GM23248 (cell line): ENCODE data around the gene DBF4.

ENCODE experiments used
- EZH2 ChIP-seq: fragments of 200-600 bp; sonication (generic); IDR thresholded peaks from 2 replicates; pipeline ENCODE4 v1.6.1; 2018; ENCODE audit warnings: antibody characterized with exemption, mild to moderate bottlenecking; ENCODE audit not compliant: insufficient read depth, poor library complexity, severe bottlenecking
- EZH2phosphoT487 ChIP-seq: fragments of 200-600 bp; sonication (generic); IDR thresholded peaks from 2 replicates; pipeline ENCODE4 v1.6.1; 2018; ENCODE audit warnings: antibody characterized with exemption, moderate library complexity, mild to moderate bottlenecking, low read depth; ENCODE audit not compliant: insufficient read depth

- no peak for TF ChIP-seq EZH2
- TF ChIP-seq EZH2phosphoT487, result no peak
These were observed 43.6 kb downstream of the DBF4 start for GRCh38 chr7:87919875-87920274.
